CD14-positive monocyte (primary cell): ENCODE data around the gene APEX2. TPM values are rescaled to one million over a fixed set of nuclear protein-coding genes. Genes with fewer than 3 reads are reported as not detected.

Source experiments
- DNase-seq, 3 donors: peaks; one replicate each; pipeline ENCODE4 v3.0.0-alpha.2; 2011 to 2022
- H2AFZ ChIP-seq: 2 replicates; pipeline ENCODE4 v1.6.0; 2012; ENCODE audit warnings: mild to moderate bottlenecking, low read depth, low read length, inconsistent platforms; ENCODE audit not compliant: insufficient read depth, poor library complexity, severe bottlenecking
- H3K27ac ChIP-seq, 2 donors: 1 replicate in 1 of 2; 2 replicates in 1 of 2; pipeline ENCODE4 v1.5.1; 2012 to 2013; ENCODE audit warnings: low read length in 2 of 2, control low read depth in 1 of 2, inconsistent platforms in 1 of 2, low read depth in 1 of 2, mild to moderate bottlenecking in 1 of 2
- H3K27me3 ChIP-seq, 2 donors: one replicate each; pipeline versions ENCODE4 v1.6.0 to v1.6.1; 2011 to 2013; ENCODE audit warnings: low read length in 2 of 2; ENCODE audit not compliant: control insufficient read depth in 2 of 2, insufficient read depth in 2 of 2
- H3K36me3 ChIP-seq, 2 donors: replicated peaks in 1 of 2; 1 replicate in 1 of 2; 2 replicates in 1 of 2; pipeline versions ENCODE4 v1.5.1 to v1.6.1; 2012 to 2013; ENCODE audit warnings: low read length in 2 of 2, control low read depth in 1 of 2, inconsistent platforms in 1 of 2, mild to moderate bottlenecking in 1 of 2; ENCODE audit not compliant: insufficient read depth in 2 of 2, control insufficient read depth in 1 of 2
- H3K4me1 ChIP-seq, 2 donors: 1 replicate in 1 of 2; 2 replicates in 1 of 2; pipeline versions ENCODE4 v1.5.1 to v1.6.1; 2012 to 2013; ENCODE audit warnings: low read length in 2 of 2, control low read depth in 1 of 2, inconsistent platforms in 1 of 2, mild to moderate bottlenecking in 1 of 2, moderate library complexity in 1 of 2; ENCODE audit not compliant: insufficient read depth in 2 of 2, control insufficient read depth in 1 of 2
- H3K4me2 ChIP-seq: replicated peaks from 2 replicates; pipeline ENCODE3; 2012; ENCODE audit warnings: low read length, moderate library complexity, mild to moderate bottlenecking; ENCODE audit not compliant: poor library complexity, severe bottlenecking; ENCODE audit errors: extremely low read depth
- H3K4me3 ChIP-seq, 3 experiments: fragments of 200-600 bp in 1 of 3; sonication (generic) in 1 of 3; replicated peaks in 1 of 3; 1 replicate in 2 of 3; 2 replicates in 1 of 3; pipeline ENCODE4 v1.5.1; 2011 to 2013; ENCODE audit warnings: low read length in 3 of 3, mild to moderate bottlenecking in 3 of 3, control low read depth in 2 of 3, low read depth in 2 of 3, inconsistent platforms in 1 of 3, moderate library complexity in 1 of 3
- H3K79me2 ChIP-seq: 2 replicates; pipeline ENCODE4 v1.6.0; 2012; ENCODE audit warnings: mild to moderate bottlenecking, control low read depth, inconsistent platforms, low read length, moderate library complexity; ENCODE audit not compliant: insufficient read depth
- H3K9ac ChIP-seq: 2 replicates; pipeline ENCODE4 v1.6.0; 2017; ENCODE audit warnings: low read length, mild to moderate bottlenecking; ENCODE audit not compliant: insufficient read depth, poor library complexity, severe bottlenecking
- H3K9me3 ChIP-seq, 2 donors: replicated peaks in 1 of 2; 1 replicate in 1 of 2; 2 replicates in 1 of 2; pipeline versions ENCODE4 v1.5.1 to v1.6.1; 2012 to 2013; ENCODE audit warnings: low read length in 2 of 2, control low read depth in 1 of 2; ENCODE audit not compliant: control insufficient read depth in 1 of 2, insufficient read depth in 1 of 2
- H4K20me1 ChIP-seq: 2 replicates; pipeline ENCODE4 v1.6.0; 2012; ENCODE audit warnings: mild to moderate bottlenecking, low read length, control low read depth, moderate library complexity; ENCODE audit not compliant: insufficient read depth
- H3K27ac Mint-ChIP-seq, 7 donors: one replicate each; pipeline ENCODE4 v1.8.0; 2020; ENCODE audit warnings: mild to moderate bottlenecking in 7 of 7, mixed read lengths in 7 of 7, moderate library complexity in 6 of 7, inconsistent platforms in 2 of 7
- H3K27me3 Mint-ChIP-seq, 3 donors: one replicate each; pipeline ENCODE4 v1.8.0; 2021 to 2022; ENCODE audit warnings: low read depth in 3 of 3, mild to moderate bottlenecking in 3 of 3, mixed read lengths in 3 of 3, moderate library complexity in 3 of 3, inconsistent platforms in 1 of 3
- H3K36me3 Mint-ChIP-seq, 2 donors: one replicate each; pipeline ENCODE4 v1.8.0; 2020; ENCODE audit warnings: mixed read lengths in 2 of 2, inconsistent platforms in 1 of 2, mild to moderate bottlenecking in 1 of 2
- H3K4me1 Mint-ChIP-seq: one replicate; pipeline ENCODE4 v1.8.0; 2020; ENCODE audit warnings: mild to moderate bottlenecking, mixed read lengths
- H3K4me3 Mint-ChIP-seq, 2 donors: one replicate each; pipeline ENCODE4 v1.8.0; 2020; ENCODE audit warnings: mild to moderate bottlenecking in 2 of 2, mixed read lengths in 2 of 2, moderate library complexity in 1 of 2
- H3K9me3 Mint-ChIP-seq, 7 donors: one replicate each; pipeline ENCODE4 v1.8.0; 2020 to 2022; ENCODE audit warnings: mixed read lengths in 7 of 7, mild to moderate bottlenecking in 6 of 7, moderate library complexity in 6 of 7, inconsistent platforms in 2 of 7
- intact Hi-C, 2 donors: fragments of 100-400 bp; cut with micrococcal nuclease; formaldehyde crosslinking; loops; one replicate each; pipeline versions ENCODE4 v1.15.0 to v1.15.1; 2023
- polyA plus RNA-seq, 3 donors: library from polyadenylated mRNA; depleted of rRNA in 1 of 3; unstranded in 2 of 3; stranded (reverse) in 1 of 3; fragments of 300-500 nt in 2 of 3; fragments of >200 nt in 1 of 3; fragmentation: Illumina TruSeq in 2 of 3; gene quantifications; 1 replicate in 2 of 3; 2 replicates in 1 of 3; pipeline ENCODE4 v1.2.3, GENCODE V29; 2012 to 2021
- TF ChIP-seq, protein P1 (sequence below): fragments of 200-600 bp; IDR thresholded peaks from one replicate; pipeline ENCODE4 v1.8.0; 2022; ENCODE audit warnings: antibody characterized with exemption, mild to moderate bottlenecking

Gene APEX2
- polyA plus RNA-seq, 3 donors = 13.3 to 17.8 (median 14.4) TPM

GRCh38 chrX:54978448-54978847, 21.7 kb upstream of the APEX2 start:
- Histone ChIP-seq H3K9ac (no peak overlapping the region), H3K4me3 (no peak overlapping the region), H3K27me3 (no peaks in the 10 kb centered on the region), H3K4me2 (no peak overlapping the region), H3K4me1 (no peaks in the 10 kb centered on the region), H3K79me2 (no peaks in the 10 kb centered on the region), H4K20me1 (no peaks in the 10 kb centered on the region), H3K9me3 (no peaks in the 10 kb centered on the region), H3K36me3 (no peaks in the 10 kb centered on the region), H3K27ac (no peak overlapping the region), H2AFZ (no peak overlapping the region)
- Mint-ChIP-seq H3K4me1 (no peaks in the 10 kb centered on the region), H3K27me3 (peaks cover 2 to 5% (median 3%) of the 10 kb centered on the region in 3 donors), H3K9me3 (peaks cover 0 to 6% (median 2%) of the 10 kb centered on the region in 7 donors), H3K36me3 (no peaks in the 10 kb centered on the region), H3K4me3 (no peak overlapping the region), H3K27ac (no peak overlapping the region)
- no peak for DNase-seq
- intact Hi-C loops = no loop called here
- TF ChIP-seq, protein P1, sequence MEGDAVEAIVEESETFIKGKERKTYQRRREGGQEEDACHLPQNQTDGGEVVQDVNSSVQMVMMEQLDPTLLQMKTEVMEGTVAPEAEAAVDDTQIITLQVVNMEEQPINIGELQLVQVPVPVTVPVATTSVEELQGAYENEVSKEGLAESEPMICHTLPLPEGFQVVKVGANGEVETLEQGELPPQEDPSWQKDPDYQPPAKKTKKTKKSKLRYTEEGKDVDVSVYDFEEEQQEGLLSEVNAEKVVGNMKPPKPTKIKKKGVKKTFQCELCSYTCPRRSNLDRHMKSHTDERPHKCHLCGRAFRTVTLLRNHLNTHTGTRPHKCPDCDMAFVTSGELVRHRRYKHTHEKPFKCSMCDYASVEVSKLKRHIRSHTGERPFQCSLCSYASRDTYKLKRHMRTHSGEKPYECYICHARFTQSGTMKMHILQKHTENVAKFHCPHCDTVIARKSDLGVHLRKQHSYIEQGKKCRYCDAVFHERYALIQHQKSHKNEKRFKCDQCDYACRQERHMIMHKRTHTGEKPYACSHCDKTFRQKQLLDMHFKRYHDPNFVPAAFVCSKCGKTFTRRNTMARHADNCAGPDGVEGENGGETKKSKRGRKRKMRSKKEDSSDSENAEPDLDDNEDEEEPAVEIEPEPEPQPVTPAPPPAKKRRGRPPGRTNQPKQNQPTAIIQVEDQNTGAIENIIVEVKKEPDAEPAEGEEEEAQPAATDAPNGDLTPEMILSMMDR = no peak

DNA sequence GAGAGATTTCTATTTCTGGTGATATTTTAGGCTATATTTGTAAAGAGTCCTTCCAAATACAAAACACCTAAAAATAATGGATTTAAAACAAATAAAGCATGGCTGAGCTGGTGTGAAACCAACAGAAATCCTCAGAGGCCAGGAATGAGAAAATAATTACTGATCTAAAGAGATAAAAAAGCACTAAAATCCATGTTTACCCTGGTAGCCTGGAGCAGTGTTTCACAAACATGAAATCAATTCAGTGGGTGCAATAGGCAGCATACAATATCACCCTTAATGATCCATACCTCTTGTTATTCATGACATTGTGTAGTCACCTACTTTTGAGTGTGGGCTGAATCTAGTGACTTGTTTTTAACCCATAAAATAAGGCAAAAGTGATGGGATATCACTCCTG, 20.7 kb upstream of the APEX2 start:
- intact Hi-C loops = no loop called here
- DNase-seq = no peak
- Mint-ChIP-seq H3K4me1 (no peaks in the 10 kb centered on the region), H3K9me3 (peaks cover 0 to 3% (median 0%) of the 10 kb centered on the region in 7 donors), H3K27ac (no peak overlapping the region), H3K36me3 (no peaks in the 10 kb centered on the region), H3K27me3 (peaks cover 2 to 5% (median 3%) of the 10 kb centered on the region in 3 donors), H3K4me3 (no peak overlapping the region)
- Histone ChIP-seq H3K4me1 (no peaks in the 10 kb centered on the region), H3K27me3 (no peaks in the 10 kb centered on the region), H3K9me3 (no peaks in the 10 kb centered on the region), H3K36me3 (no peaks in the 10 kb centered on the region), H4K20me1 (no peaks in the 10 kb centered on the region), H3K79me2 (no peaks in the 10 kb centered on the region), H3K4me2 (no peak overlapping the region), H3K4me3 (no peak overlapping the region), H3K27ac (no peak overlapping the region), H3K9ac (no peak overlapping the region), H2AFZ (no peak overlapping the region)
- TF ChIP-seq, protein P1 = no peak
